Peyer's patch (tissue), 4 donors: ENCODE measurements around the gene CADM3.

Source experiments
- POLR2A ChIP-seq, 2 donors: fragments of 450-650 bp; IDR thresholded peaks; one replicate each; pipeline ENCODE4 v1.5.1; 2017; ENCODE audit warnings: antibody characterized with exemption in 2 of 2, mild to moderate bottlenecking in 2 of 2, moderate library complexity in 2 of 2
- TF ChIP-seq, protein P1 (sequence below), 6 experiments: fragments of 450-650 bp in 4 of 6; fragments of 200-600 bp in 2 of 6; sonication (generic) in 1 of 6; IDR thresholded peaks; one replicate each; pipeline ENCODE4 v1.5.1; 2017 to 2019; ENCODE audit warnings: antibody characterized with exemption in 6 of 6, mild to moderate bottlenecking in 3 of 6, moderate library complexity in 1 of 6

DNA sequence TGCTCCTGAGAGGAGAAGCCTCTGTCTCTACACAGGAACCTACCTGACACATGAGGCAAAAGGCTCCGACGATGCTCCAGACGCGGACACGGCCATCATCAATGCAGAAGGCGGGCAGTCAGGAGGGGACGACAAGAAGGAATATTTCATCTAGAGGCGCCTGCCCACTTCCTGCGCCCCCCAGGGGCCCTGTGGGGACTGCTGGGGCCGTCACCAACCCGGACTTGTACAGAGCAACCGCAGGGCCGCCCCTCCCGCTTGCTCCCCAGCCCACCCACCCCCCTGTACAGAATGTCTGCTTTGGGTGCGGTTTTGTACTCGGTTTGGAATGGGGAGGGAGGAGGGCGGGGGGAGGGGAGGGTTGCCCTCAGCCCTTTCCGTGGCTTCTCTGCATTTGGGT is 29.4 kb downstream of the CADM3 start:
- TF ChIP-seq POLR2A (IDR thresholded peaks at IDR 0.05), result no peak
- TF ChIP-seq, protein P1, sequence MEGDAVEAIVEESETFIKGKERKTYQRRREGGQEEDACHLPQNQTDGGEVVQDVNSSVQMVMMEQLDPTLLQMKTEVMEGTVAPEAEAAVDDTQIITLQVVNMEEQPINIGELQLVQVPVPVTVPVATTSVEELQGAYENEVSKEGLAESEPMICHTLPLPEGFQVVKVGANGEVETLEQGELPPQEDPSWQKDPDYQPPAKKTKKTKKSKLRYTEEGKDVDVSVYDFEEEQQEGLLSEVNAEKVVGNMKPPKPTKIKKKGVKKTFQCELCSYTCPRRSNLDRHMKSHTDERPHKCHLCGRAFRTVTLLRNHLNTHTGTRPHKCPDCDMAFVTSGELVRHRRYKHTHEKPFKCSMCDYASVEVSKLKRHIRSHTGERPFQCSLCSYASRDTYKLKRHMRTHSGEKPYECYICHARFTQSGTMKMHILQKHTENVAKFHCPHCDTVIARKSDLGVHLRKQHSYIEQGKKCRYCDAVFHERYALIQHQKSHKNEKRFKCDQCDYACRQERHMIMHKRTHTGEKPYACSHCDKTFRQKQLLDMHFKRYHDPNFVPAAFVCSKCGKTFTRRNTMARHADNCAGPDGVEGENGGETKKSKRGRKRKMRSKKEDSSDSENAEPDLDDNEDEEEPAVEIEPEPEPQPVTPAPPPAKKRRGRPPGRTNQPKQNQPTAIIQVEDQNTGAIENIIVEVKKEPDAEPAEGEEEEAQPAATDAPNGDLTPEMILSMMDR (IDR thresholded peaks at IDR 0.05), result no peak
